ENCODE results near the gene PGM3. TPM values are rescaled to one million over a fixed set of nuclear protein-coding genes. Genes with fewer than 3 reads are reported as not detected.
"Not testable (repeated sequence)": the region's sequence is repeated elsewhere in the genome, so short reads cannot be mapped to it uniquely, and the experiment has no call there.

The PGM3 gene
- 23.8 TPM for total RNA-seq
- long read RNA-seq, full-length matches to known transcripts, result 20 of 27 reads
- long read RNA-seq, partial matches to known transcripts, result 2 of 27 reads
- long read RNA-seq, other reads (novel, unspliced or antisense), result 5 of 27 reads

GRCh38 chr6:83192871-83193746 is at the start of gene PGM3, which contains the start of gene RWDD2A:
Gene PGM3, minus strand, starts transcription at chr6:83193265. Its CDS starts 2,253 bp downstream, at chr6:83191012.
Gene RWDD2A, plus strand, starts transcription at chr6:83193357. Its CDS starts 1,095 bp downstream, at chr6:83194452.
- intact Hi-C loops (cut with DNase I), result loop anchor here (5.0 to 10.0 kb wide), 2 partner anchors 126 to 948 kb away; partner anchors contain the start of genes DOP1A, IBTK and UBE3D
- peak; percentile 95 for DNase-seq (ENCODE audit: low spot score)

DNA sequence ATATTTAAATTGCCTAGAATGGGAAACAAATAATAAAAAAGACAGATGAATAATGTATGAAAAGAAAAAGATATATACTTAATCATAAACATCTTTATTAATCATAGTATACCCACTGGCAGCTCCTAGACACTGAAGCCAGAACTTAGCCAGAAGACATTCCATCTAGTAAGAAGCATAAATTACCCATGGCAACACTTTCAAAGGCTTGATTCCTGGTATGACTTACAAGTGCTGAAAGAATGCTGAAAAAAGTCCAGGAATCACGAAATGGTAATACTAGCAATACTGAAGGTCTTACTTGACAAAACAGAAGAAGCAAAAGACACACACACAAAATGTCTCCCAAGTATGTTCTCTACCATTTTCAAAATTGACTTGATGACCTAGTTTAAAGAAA is 38.1 kb upstream of the PGM3 start:
- DNase-seq (ENCODE audit: low spot score), result no peak

DNA sequence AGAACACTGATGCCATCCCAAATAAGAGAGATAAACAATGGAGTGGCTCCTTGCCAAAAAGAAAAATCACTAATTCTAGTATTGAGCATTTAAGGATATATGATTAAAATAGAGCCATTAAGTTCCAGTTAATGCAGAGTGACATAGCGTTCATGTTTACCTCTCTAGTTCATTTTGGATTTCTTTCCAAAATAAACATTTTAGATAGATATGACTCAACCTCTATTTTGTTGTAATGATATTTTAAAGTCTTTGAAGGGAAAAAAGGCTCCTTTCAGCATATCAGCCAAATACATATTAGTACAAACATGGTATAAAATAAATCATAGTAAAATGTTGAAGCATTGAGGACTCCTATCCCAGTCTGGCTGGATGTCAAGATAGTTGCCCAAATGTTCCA is 33.5 kb upstream of the PGM3 start:
- DNase-seq (ENCODE audit: low spot score), result no peak
- intact Hi-C loops (cut with DNase I), result loop anchor here (10.0 kb wide), 1 partner anchor 188 kb away; no protein-coding TSS in a partner anchor

More for the DNA sequence above, 38.1 kb upstream of the PGM3 start:
- intact Hi-C loops (cut with DNase I), result no loop called here

GRCh38 chr6:83221889-83222479 is 28.9 kb upstream of the PGM3 start:
- no peak for DNase-seq (ENCODE audit: low spot score)
- intact Hi-C loops (cut with DNase I), result loop anchor here (2.0 to 10.0 kb wide), 2 partner anchors 193 to 293 kb away; no protein-coding TSS in a partner anchor

GRCh38 chr6:83221276-83221675 is 28.2 kb upstream of the PGM3 start:
- no peak for DNase-seq (ENCODE audit: low spot score)
- intact Hi-C loops (cut with DNase I), result loop anchor here (2.0 to 10.0 kb wide), 2 partner anchors 194 to 294 kb away; no protein-coding TSS in a partner anchor

- no peak for DNase-seq (ENCODE audit: low spot score)
- intact Hi-C loops (cut with DNase I), result loop anchor here (2.0 to 10.0 kb wide), 2 partner anchors 195 to 295 kb away; no protein-coding TSS in a partner anchor
Observed at GRCh38 chr6:83220121-83220520, 27.1 kb upstream of the PGM3 start.

GRCh38 chr6:83218646-83219045 is 25.6 kb upstream of the PGM3 start:
- intact Hi-C loops (cut with DNase I), result loop anchor here (10.0 kb wide), 1 partner anchor 954 kb away; no protein-coding TSS in a partner anchor

DNA sequence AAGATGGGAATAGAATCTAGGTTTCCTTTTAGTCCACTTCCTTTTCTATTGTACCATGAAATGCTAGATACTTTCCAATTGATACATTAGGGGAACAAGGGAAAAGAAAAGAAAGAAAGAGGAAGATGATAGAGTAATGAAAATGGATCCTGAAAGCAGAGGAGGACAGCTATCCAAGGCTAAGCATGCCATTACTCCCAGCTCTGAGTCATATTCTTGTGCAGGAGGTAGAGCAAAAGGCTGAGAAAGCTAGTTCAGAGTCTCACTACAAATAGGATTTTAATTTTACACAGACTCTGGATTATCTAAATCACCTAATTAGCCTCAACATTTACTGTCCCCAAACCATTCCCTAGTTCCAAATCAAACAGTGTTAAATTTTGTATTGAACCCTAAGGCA is 23.7 kb upstream of the PGM3 start:
- DNase-seq (ENCODE audit: low spot score), result no peak
- intact Hi-C loops (cut with DNase I), result loop anchor here (10.0 kb wide), 1 partner anchor 952 kb away; no protein-coding TSS in a partner anchor

More at GRCh38 chr6:83218646-83219045, 25.6 kb upstream of the PGM3 start:
- DNase-seq (ENCODE audit: low spot score), result no peak

- DNase-seq (ENCODE audit: low spot score), result no peak
- intact Hi-C loops (cut with DNase I), result loop anchor here (1.0 to 10.0 kb wide), 2 partner anchors 150 to 951 kb away; partner anchors contain the start of gene UBE3D
Observed at GRCh38 chr6:83215131-83216047, 22.3 kb upstream of the PGM3 start.

DNA sequence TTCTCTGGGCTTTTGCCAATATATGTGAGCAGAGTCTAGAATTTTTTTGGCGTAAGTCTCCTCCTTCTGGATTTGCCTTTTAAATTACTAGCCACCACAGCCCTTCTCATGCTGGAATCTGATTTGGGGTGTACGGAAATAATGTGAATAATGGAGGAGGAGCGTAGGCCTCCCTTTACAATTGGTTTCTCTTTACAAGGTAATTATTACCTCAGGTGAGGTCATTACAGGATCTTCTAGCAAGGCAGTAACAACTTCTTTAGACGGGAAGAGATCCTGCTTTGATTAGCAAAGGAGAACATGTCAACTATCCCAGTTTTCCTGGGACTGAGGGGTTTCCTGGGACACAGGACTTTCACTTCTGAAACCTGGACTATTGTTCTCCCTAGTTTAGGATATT is 9.0 kb upstream of the PGM3 start:
- intact Hi-C loops (cut with DNase I), result no loop called here
- no peak for DNase-seq (ENCODE audit: low spot score)

DNA sequence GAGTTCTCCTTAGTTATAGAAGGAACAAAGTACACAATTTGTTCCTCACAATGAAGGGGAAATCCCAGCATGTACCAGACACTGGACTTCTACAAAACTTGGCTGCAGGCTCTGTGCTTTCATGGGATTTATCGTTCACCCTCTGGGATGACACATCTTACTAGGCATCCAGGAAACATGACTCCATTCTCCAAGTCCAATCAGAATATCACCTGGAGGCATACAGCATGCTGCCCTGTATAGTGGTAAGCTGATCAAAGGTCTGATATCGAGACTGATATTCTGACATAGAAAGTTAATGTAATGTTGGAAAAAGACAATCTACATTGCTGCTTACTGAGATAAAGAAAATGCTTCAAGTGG is 6.8 kb upstream of the PGM3 start:
- intact Hi-C loops (cut with DNase I), result loop anchor here (10.0 kb wide), 1 partner anchor 955 kb away; the partner anchor contains the start of gene IBTK
- DNase-seq (ENCODE audit: low spot score), result no peak

DNA sequence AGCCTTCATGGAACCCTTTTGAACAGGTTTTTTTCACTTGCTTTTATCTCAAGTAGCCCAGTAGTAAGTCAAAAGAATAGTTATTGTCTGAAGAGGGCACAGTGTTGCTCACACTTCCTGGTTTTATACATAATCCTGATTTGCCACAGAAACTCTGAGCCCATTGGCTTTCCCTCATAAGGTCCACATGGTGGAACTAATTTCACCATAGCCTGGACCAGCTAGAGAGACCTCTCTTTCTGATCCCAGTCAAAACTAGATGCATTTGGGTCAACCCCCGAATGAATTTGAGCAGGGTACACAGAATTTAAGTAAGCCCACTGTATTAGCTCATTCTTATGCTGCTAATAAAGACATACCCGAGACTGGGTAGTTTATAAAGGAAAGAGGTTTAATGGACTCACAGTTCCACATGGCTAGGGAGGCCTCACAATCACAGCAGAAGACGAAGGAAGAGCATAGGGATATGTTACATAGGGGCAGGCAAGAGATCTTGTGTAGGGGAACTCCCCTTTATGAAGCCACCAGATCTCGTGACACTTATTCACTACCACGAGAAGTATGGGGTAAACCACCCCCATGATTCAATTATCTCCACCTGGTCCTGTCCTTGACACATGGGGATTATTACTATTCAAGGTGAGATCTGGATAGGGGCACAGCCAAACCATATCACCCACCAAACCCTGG is 6.3 kb upstream of the PGM3 start:
- DNase-seq (ENCODE audit: low spot score), result no peak
- intact Hi-C loops (cut with DNase I), result loop anchor here (10.0 kb wide), 1 partner anchor 955 kb away; the partner anchor contains the start of gene IBTK

DNA sequence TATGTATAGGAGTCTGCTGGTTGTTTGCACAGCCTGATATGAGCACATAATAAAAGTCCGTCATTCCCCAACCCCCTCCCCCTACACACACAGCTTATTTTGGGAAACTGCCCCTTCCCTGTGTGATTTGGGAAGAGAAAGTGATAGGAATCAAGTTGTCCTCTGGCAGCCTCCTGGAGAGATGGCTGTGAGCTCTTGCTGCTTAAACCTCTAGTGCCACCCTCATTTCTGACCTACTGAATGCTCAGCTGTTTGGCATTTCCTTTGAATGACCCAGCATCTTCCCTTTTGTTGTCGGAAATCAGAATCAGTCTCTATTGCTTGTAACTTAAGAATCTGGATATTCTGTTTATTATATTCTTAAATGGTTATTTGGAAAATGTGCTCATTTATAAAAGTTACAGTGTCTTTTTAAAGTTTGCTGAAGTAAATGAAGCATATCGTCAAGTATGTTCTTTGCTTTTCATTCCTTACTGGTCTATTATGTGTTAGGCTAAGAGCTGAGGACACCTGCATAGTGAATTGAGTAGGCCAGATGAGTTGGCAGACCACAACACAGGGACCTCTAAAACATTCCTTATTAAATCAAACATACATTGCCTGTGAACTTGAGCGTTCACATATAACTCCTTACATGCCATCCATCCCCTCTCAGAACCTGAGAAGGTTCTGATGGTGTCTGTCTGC is 5.6 kb upstream of the PGM3 start:
- no peak for DNase-seq (ENCODE audit: low spot score)
- intact Hi-C loops (cut with DNase I), result loop anchor here (10.0 kb wide), 1 partner anchor 954 kb away; the partner anchor contains the start of gene IBTK

DNA sequence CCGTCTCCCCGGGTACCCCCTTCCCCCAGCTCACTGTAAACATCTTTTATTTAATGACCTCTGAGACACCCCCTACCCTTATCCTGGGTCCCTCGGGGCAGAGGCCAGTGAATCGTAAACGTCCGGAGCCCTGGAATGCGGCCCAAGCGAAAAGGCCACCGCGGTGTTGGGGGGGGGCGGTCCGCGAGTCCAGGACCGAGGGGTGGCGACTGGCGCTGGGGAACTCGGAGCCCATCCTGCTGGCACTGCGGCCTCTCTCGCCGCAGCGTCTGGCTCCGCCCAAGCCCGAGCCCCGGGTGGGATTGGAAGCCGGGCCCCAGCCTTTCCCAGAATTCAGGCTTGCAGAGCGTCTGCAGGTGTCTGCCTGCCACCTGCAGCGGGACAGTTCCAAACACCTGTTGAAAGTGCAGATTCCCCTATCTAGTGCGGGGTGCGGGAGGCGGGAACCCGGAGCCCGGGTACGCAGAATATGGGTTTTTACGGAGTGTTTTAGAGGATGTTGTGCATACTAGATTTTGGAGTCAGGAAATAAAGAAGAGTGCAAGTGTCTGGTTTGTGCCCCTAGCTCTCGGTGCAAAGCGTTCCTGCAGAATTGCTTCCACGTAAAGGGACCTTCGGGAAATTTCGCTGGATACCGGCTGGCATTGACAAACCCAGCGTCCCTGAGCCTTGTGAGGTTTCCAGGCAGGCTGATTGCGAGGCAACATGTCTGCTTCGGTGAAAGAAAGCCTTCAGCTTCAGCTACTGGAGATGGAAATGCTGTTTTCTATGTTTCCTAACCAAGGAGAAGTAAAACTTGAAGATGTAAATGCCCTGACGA is 892 bp upstream of the PGM3 start:
- intact Hi-C loops (cut with DNase I), result loop anchor here (5.0 to 10.0 kb wide), 2 partner anchors 127 to 949 kb away; partner anchors contain the start of genes DOP1A, IBTK and UBE3D
- DNase-seq (ENCODE audit: low spot score), result no peak

- intact Hi-C loops (cut with DNase I), result loop anchor here (5.0 to 10.0 kb wide), 2 partner anchors 125 to 948 kb away; partner anchors contain the start of genes DOP1A, IBTK and UBE3D
- no peak for DNase-seq (ENCODE audit: low spot score)
Observed at GRCh38 chr6:83192456-83192855, 609 bp downstream of the PGM3 start.

GRCh38 chr6:83191974-83192373 is 1.1 kb downstream of the PGM3 start:
- intact Hi-C loops (cut with DNase I), result loop anchor here (5.0 to 10.0 kb wide), 2 partner anchors 125 to 947 kb away; partner anchors contain the start of genes DOP1A, IBTK and UBE3D

More at GRCh38 chr6:83191974-83192373, 1.1 kb downstream of the PGM3 start:
- not testable (repeated sequence) for DNase-seq (ENCODE audit: low spot score)
